Measurements from ENCODE around the gene RGS19. TPM values are rescaled to one million over a fixed set of nuclear protein-coding genes. Genes with fewer than 3 reads are reported as not detected.
A peak's percentile ranks its signal among the peaks of the same experiment; 100 is the strongest.

RGS19 gene
- total and polyA plus RNA-seq, 11 donors, result 3.2 to 25.6 (median 5.3) TPM

DNA sequence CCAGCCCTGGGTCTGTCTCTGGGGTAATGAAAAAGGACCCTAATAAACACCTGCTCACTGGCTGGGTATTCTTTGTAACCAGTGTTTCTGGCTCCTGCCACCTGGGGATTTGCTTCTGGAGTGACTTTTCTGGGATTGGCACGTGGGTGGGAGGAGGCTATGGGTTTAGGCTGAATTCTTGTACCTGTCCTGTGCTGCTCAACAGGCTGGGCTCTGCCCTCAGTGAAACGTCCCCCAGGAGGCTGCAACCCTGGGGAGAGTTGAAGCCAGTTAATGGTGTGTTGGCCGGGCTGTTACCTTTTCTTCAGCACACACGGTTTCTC, 21.2 kb upstream of the RGS19 start:
- H3K36me3 ChIP-seq, result peaks cover 0 to 5% (median 0%) of the 10 kb centered on the region in 9 donors
- intact Hi-C loops (cut with DNase I), result no loop called here
- peaks cover 13 to 54% (median 32%) of the 10 kb centered on the region in 9 donors for H3K27me3 ChIP-seq
- no peak overlapping the region for H3K27ac ChIP-seq
- DNase-seq, result peak in 1 of 5 donors; percentile 5
- ATAC-seq, result no peak
- H3K4me1 ChIP-seq, result peaks cover 0 to 14% (median 7%) of the 10 kb centered on the region in 12 donors
- TF ChIP-seq, protein P1, sequence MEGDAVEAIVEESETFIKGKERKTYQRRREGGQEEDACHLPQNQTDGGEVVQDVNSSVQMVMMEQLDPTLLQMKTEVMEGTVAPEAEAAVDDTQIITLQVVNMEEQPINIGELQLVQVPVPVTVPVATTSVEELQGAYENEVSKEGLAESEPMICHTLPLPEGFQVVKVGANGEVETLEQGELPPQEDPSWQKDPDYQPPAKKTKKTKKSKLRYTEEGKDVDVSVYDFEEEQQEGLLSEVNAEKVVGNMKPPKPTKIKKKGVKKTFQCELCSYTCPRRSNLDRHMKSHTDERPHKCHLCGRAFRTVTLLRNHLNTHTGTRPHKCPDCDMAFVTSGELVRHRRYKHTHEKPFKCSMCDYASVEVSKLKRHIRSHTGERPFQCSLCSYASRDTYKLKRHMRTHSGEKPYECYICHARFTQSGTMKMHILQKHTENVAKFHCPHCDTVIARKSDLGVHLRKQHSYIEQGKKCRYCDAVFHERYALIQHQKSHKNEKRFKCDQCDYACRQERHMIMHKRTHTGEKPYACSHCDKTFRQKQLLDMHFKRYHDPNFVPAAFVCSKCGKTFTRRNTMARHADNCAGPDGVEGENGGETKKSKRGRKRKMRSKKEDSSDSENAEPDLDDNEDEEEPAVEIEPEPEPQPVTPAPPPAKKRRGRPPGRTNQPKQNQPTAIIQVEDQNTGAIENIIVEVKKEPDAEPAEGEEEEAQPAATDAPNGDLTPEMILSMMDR (IDR thresholded peaks at IDR 0.05), result no peak
- no peak for TF ChIP-seq POLR2A (IDR thresholded peaks at IDR 0.05)
- 71 to 80% (median 74%) methylated on average over 4 of the region's 4 CpGs for WGBS, 4 donors
- H3K4me3 ChIP-seq, result no peak overlapping the region
- H3K9me3 ChIP-seq, result no peaks in the 10 kb centered on the region

DNA sequence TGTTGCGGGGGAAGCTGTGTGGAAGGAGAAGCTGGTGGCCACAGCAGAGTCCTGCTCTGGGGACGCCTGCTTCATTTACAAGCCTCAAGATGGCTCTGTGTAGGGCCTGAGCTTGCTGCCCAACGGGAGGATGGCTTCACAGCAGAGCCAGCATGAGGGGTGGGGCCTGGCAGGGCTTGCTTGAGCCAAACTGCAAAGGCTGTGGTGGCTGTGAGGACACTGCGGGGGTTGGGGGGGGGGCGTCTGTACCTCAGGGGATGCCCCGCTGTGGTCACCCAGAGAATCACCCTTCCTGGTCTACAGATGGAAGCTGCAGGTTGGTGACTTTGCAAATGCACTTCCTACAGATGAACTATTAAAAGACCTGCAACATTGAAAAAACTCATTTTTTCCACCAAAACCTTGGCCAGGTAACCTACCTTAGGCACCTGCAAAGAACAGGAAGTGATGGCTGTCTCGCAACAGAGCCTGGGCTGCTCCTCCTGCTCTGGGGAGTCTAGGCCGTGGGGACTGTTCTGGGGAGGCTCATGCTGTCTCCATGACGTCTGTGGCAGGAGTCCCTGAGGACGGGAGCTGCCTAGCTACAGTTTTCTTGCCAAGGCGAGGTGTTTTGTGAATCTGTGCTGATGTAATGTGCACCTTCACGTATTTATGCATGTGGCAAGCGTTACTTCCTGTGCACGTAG, 20.7 kb upstream of the RGS19 start:
- DNase-seq (peak in 3 of 5 donors; percentile 3 to 21 (median 20)), ATAC-seq (no peak)
- TF ChIP-seq, protein P1 (IDR thresholded peaks at IDR 0.05), result no peak
- TF ChIP-seq POLR2A (IDR thresholded peaks at IDR 0.05), result no peak
- intact Hi-C loops (cut with DNase I), result no loop called here
- Histone ChIP-seq H3K4me3 (no peak overlapping the region), H3K27me3 (peaks cover 13 to 54% (median 32%) of the 10 kb centered on the region in 9 donors), H3K36me3 (peaks cover 0 to 5% (median 0%) of the 10 kb centered on the region in 9 donors), H3K4me1 (peaks cover 0 to 14% (median 7%) of the 10 kb centered on the region in 12 donors), H3K27ac (no peak overlapping the region), H3K9me3 (no peaks in the 10 kb centered on the region)
- WGBS, 4 donors, result 76 to 86% (median 85%) methylated on average over 12 to 14 of the region's 14 CpGs

DNA sequence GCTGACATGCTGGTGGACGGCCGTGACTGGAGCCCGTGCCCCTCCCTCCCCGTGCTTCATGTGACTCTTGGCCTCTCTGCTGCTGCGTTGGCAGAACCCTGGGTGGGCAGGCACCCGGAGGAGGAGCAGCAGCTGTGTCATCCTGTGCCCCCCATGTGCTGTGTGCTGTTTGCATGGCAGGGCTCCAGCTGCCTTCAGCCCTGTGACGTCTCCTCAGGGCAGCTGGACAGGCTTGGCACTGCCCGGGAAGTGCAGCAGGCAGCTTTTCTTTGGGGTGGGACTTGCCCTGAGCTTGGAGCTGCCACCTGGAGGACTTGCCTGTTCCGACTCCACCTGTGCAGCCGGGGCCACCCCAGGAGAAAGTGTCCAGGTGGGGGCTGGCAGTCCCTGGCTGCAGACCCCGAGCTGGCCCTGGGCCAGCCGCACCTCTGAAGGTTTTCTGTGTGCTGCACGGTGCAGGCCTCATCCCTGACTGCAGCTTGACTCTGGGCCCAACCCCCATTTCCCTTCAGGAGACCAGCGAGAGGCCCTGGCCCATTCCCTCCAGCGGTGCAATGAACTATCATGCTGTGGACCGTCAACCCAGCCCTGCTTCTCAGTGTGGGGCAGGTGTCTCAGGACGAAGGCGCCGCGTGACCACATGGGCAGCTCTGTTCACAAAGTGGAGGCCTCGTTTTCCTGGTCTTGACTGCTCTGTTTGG, 19.9 kb upstream of the RGS19 start:
- ATAC-seq (no peak), DNase-seq (peak in 2 of 5 donors; percentile 18 to 36)
- H3K36me3 ChIP-seq, result peaks cover 0 to 5% (median 0%) of the 10 kb centered on the region in 9 donors
- H3K27ac ChIP-seq, result no peak overlapping the region
- H3K27me3 ChIP-seq, result peaks cover 13 to 53% (median 32%) of the 10 kb centered on the region in 9 donors
- 86 to 89% (median 87%) methylated on average over 16 to 21 of the region's 21 CpGs for WGBS, 4 donors
- no peak for TF ChIP-seq POLR2A (IDR thresholded peaks at IDR 0.05)
- TF ChIP-seq, protein P1 (IDR thresholded peaks at IDR 0.05), result no peak
- H3K4me3 ChIP-seq, result no peak overlapping the region
- H3K9me3 ChIP-seq, result no peaks in the 10 kb centered on the region
- intact Hi-C loops (cut with DNase I), result no loop called here
- peaks cover 0 to 14% (median 7%) of the 10 kb centered on the region in 12 donors for H3K4me1 ChIP-seq

DNA sequence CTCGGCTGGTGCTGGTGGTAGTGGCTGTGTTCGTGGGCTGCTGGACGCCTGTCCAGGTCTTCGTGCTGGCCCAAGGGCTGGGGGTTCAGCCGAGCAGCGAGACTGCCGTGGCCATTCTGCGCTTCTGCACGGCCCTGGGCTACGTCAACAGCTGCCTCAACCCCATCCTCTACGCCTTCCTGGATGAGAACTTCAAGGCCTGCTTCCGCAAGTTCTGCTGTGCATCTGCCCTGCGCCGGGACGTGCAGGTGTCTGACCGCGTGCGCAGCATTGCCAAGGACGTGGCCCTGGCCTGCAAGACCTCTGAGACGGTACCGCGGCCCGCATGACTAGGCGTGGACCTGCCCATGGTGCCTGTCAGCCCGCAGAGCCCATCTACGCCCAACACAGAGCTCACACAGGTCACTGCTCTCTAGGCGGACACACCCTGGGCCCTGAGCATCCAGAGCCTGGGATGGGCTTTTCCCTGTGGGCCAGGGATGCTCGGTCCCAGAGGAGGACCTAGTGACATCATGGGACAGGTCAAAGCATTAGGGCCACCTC, 19.2 kb upstream of the RGS19 start:
- Histone ChIP-seq H3K27ac (no peak overlapping the region), H3K36me3 (peaks cover 0 to 5% (median 0%) of the 10 kb centered on the region in 9 donors), H3K9me3 (no peaks in the 10 kb centered on the region), H3K4me3 (no peak overlapping the region), H3K4me1 (peaks cover 0 to 14% (median 7%) of the 10 kb centered on the region in 12 donors), H3K27me3 (peaks cover 13 to 46% (median 28%) of the 10 kb centered on the region in 9 donors)
- DNase-seq (no peak), ATAC-seq (no peak)
- no peak for TF ChIP-seq POLR2A (IDR thresholded peaks at IDR 0.05)
- TF ChIP-seq, protein P1 (IDR thresholded peaks at IDR 0.05), result no peak
- intact Hi-C loops (cut with DNase I), result no loop called here
- 86 to 100% (median 95%) methylated on average over 3 to 28 of the region's 28 CpGs for WGBS, 4 donors

All from heart left ventricle (tissue), 16 donors.